Gastrocnemius medialis (tissue), 4 donors: Measurements from ENCODE around the gene USH1C. TPM values are rescaled to one million over a fixed set of nuclear protein-coding genes. Genes with fewer than 3 reads are reported as not detected.
A peak's percentile ranks its signal among the peaks of the same experiment; 100 is the strongest.

ENCODE experiments used
- ATAC-seq, 2 donors: fragments of 150-250 bp; one replicate each; pipeline ENCODE4 v1.9.1; 2016
- DNase-seq, 2 donors: peaks; one replicate each; pipeline ENCODE4 v3.0.0-alpha.2; 2019
- H3K27ac ChIP-seq, 4 donors: fragments of 200-600 bp; sonication (generic); 1 replicate in 1 of 4; 2 replicates in 3 of 4; pipeline ENCODE4 v1.5.1; 2016 to 2018; ENCODE audit warnings: mild to moderate bottlenecking in 2 of 4, moderate library complexity in 1 of 4
- H3K27me3 ChIP-seq, 3 donors: fragments of 200-600 bp; sonication (generic) in 2 of 3; 1 replicate in 1 of 3; 2 replicates in 2 of 3; pipeline versions ENCODE4 v1.5.1 to v1.6.0; 2016 to 2019; ENCODE audit warnings: mild to moderate bottlenecking in 1 of 3, moderate library complexity in 1 of 3
- H3K36me3 ChIP-seq, 2 donors: fragments of 200-600 bp; sonication (generic) in 1 of 2; one replicate each; pipeline ENCODE4 v1.5.1; 2017 to 2018
- H3K4me1 ChIP-seq, 2 donors: fragments of 200-600 bp; sonication (generic) in 1 of 2; one replicate each; pipeline ENCODE4 v1.5.1; 2016 to 2017; ENCODE audit warnings: mild to moderate bottlenecking in 2 of 2
- H3K4me3 ChIP-seq, 4 donors: fragments of 200-600 bp; sonication (generic) in 3 of 4; 1 replicate in 1 of 4; 2 replicates in 3 of 4; pipeline ENCODE4 v1.5.1; 2016 to 2019; ENCODE audit warnings: mild to moderate bottlenecking in 2 of 4
- H3K9me3 ChIP-seq, 3 donors: fragments of 200-600 bp; sonication (generic) in 2 of 3; 1 replicate in 1 of 3; 2 replicates in 2 of 3; pipeline ENCODE4 v1.5.1; 2016 to 2019
- CTCF ChIP-seq, 5 experiments: fragments of 450-650 bp in 3 of 5; fragments of 200-600 bp in 2 of 5; sonication (generic) in 2 of 5; IDR thresholded peaks in 4 of 5; conservative IDR thresholded peaks in 1 of 5; 1 replicate in 4 of 5; 2 replicates in 1 of 5; pipeline ENCODE4 v1.5.1; 2016 to 2019; ENCODE audit warnings: antibody characterized with exemption in 5 of 5, mild to moderate bottlenecking in 3 of 5, moderate library complexity in 3 of 5
- POLR2A ChIP-seq, 2 donors: fragments of 450-650 bp; IDR thresholded peaks; one replicate each; pipeline ENCODE4 v1.6.1; 2017; ENCODE audit warnings: antibody characterized with exemption in 2 of 2, mild to moderate bottlenecking in 2 of 2, moderate library complexity in 2 of 2
- in situ Hi-C, 4 donors: fragments of 200-750 bp; cut with MboI; loops; one replicate each; pipeline versions ENCODE4 v1.15.0 to v1.8.0; 2017; ENCODE audit warnings: low sequenced_read_pairs in 4 of 4
- intact Hi-C: fragments of 100-400 bp; cut with DNase I; formaldehyde crosslinking; loops from one replicate; pipeline ENCODE4 v1.15.1; 2023; ENCODE audit warnings: low total_unique reads
- total RNA-seq, 4 donors: library from RNA; depleted of rRNA; stranded (reverse); fragments of >200 nt; gene quantifications; one replicate each; pipeline versions ENCODE4 v1.1.0 to v1.2.3, GENCODE V29; 2016

USH1C gene
- total RNA-seq: under 1 TPM in 1 of 4 donors, not detected in 3; 0.78 TPM

- Histone ChIP-seq H3K27me3 (peaks cover 0 to 13% (median 12%) of the 10 kb centered on the region in 3 donors), H3K36me3 (no peaks in the 10 kb centered on the region), H3K4me3 (peak within 1 kb of the TSS in 2 of 4 donors; percentile 21 to 25), H3K27ac (no peak within 1 kb of the TSS), H3K9me3 (no peaks in the 10 kb centered on the region), H3K4me1 (no peaks in the 10 kb centered on the region)
- in situ Hi-C loops (no loop called here), intact Hi-C loops (no loop called here)
- DNase-seq (no peak), ATAC-seq (peak in 1 of 2 donors; percentile 60)
- no peak for TF ChIP-seq CTCF (IDR thresholded peaks at IDR 0.05 in 4 of 5, conservative IDR thresholded peaks at IDR 0.05 in 1 of 5)
- TF ChIP-seq POLR2A (IDR thresholded peaks at IDR 0.05): no peak
These were observed at the start of gene USH1C for GRCh38 chr11:17544181-17544622. USH1C (minus strand) TSS chr11:17544416; CDS start chr11:17544307, 109 bp downstream.

GRCh38 chr11:17593466-17594245, 49.4 kb upstream of the USH1C start:
- intact Hi-C loops: loop anchor here (10.0 kb wide), 1 partner anchor 271 kb away; no protein-coding TSS in a partner anchor
- in situ Hi-C loops: loop anchor here in 3 of 4 donors (10.0 kb wide), 2 partner anchors 381 to 391 kb away; no protein-coding TSS in a partner anchor
- no peak overlapping the region for H3K27ac ChIP-seq

DNA sequence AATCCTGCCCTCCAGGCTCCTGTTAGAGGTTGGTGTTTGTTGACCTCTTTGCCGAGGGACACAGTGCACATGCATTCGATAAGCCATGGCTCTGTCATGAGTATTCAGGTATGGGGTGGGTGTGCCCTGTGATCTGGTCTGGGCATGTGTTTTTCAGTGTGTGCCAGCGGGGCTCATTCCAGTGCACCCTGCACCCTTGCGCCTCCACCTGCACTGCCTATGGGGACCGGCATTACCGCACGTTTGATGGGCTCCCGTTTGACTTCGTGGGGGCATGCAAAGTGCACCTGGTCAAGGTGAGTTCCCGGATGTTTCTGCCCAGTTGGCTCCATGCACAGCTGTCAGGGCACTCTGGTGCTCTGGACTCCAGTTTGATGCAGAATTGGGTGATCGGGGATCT, 47.1 kb upstream of the USH1C start:
- ATAC-seq (no peak), DNase-seq (no peak)
- intact Hi-C loops (loop anchor here (10.0 kb wide), 1 partner anchor 274 kb away; no protein-coding TSS in a partner anchor), in situ Hi-C loops (loop anchor here in 3 of 4 donors (10.0 kb wide), 2 partner anchors 384 to 394 kb away; no protein-coding TSS in a partner anchor)
- H3K4me3 ChIP-seq: no peak overlapping the region
- H3K36me3 ChIP-seq: no peaks in the 10 kb centered on the region
- no peaks in the 10 kb centered on the region for H3K27me3 ChIP-seq
- H3K4me1 ChIP-seq: no peaks in the 10 kb centered on the region
- H3K27ac ChIP-seq: no peak overlapping the region
- TF ChIP-seq CTCF (IDR thresholded peaks at IDR 0.05 in 4 of 5, conservative IDR thresholded peaks at IDR 0.05 in 1 of 5): no peak
- TF ChIP-seq POLR2A (IDR thresholded peaks at IDR 0.05): no peak
- no peaks in the 10 kb centered on the region for H3K9me3 ChIP-seq

More at GRCh38 chr11:17593466-17594245, 49.4 kb upstream of the USH1C start:
- no peak for DNase-seq
- H3K9me3 ChIP-seq: no peaks in the 10 kb centered on the region
- no peak overlapping the region for H3K4me3 ChIP-seq
- no peak for ATAC-seq
- peaks cover 0 to under 1% of the 10 kb centered on the region in 2 donors for H3K4me1 ChIP-seq
- no peaks in the 10 kb centered on the region for H3K36me3 ChIP-seq
- H3K27me3 ChIP-seq: no peaks in the 10 kb centered on the region
- TF ChIP-seq CTCF (IDR thresholded peaks at IDR 0.05 in 4 of 5, conservative IDR thresholded peaks at IDR 0.05 in 1 of 5) (no peak), POLR2A (IDR thresholded peaks at IDR 0.05) (no peak)

DNA sequence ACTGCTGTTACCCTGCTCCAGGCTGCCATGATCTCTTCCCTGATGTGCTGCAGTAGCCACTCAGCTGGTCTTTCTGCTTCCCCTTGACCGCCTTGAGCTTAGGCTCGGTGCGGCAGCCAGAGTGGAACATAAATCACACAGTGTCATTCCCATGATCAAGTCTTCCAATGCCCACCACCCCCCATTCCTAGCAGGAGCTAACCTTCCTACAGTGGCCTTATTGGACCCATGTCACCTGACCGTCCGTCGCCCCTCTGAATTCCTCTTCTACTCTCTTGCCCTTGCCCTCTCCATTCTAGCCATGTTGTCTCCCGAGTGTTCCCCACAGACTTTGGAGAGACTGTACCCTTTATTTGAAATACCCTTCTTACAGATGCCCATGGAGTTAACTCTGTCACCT, 46.2 kb upstream of the USH1C start:
- no peak for DNase-seq
- Histone ChIP-seq H3K36me3 (no peaks in the 10 kb centered on the region), H3K4me1 (no peaks in the 10 kb centered on the region), H3K9me3 (no peaks in the 10 kb centered on the region), H3K27ac (no peak overlapping the region), H3K4me3 (no peak overlapping the region), H3K27me3 (no peaks in the 10 kb centered on the region)
- intact Hi-C loops: loop anchor here (10.0 kb wide), 1 partner anchor 274 kb away; no protein-coding TSS in a partner anchor
- in situ Hi-C loops: loop anchor here in 3 of 4 donors (10.0 kb wide), 2 partner anchors 384 to 394 kb away; no protein-coding TSS in a partner anchor
- ATAC-seq: no peak
- TF ChIP-seq CTCF (IDR thresholded peaks at IDR 0.05 in 4 of 5, conservative IDR thresholded peaks at IDR 0.05 in 1 of 5) (no peak), POLR2A (IDR thresholded peaks at IDR 0.05) (no peak)
